TTC549 (cell line): ENCODE measurements around the gene COL26A1.

Experiments used
- FAIRE-seq: peaks from 2 replicates; lab custom pipeline; 2012; peaks lifted over from hg19 to GRCh38; lab: Jason Lieb, UNC

COL26A1 gene

DNA sequence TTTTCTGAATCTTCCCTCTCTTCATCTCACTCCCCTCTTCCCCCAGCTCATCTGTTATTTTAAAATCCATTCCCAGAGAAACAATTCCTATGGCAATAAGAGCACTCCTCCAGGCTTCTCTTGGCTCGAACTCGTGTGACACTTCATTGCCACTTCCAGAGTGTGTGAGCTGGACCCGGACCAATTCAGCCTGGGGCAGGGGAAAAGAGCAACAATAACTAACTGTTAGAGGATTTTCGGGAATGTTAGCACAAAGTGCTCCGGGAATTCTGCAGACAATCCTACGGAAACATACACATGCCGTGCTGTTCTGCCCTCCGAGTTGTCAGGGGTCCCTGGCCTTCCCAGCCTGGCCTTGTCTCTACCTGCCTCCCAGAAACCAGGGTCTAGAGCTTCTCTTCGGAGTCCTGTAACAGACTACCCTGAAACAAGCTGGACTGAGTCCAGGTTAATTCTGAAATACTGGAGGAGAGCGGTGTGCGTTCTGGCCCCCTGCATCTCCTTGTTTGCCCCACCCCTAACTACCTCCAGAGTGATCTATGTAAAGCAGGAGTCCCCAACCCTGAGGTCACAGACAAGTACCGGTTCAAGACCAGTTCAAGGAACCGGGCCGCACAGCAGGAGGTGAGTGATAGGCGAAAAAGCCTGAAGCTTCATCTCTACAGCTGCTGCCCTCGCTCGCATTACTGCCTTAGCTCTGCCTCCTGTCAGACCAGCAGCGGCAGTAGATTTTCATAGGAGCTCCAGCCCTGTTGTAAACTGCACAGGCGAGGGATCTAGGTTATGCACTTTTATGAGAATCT, 11.3 kb downstream of the COL26A1 start:
- FAIRE-seq: no peak

DNA sequence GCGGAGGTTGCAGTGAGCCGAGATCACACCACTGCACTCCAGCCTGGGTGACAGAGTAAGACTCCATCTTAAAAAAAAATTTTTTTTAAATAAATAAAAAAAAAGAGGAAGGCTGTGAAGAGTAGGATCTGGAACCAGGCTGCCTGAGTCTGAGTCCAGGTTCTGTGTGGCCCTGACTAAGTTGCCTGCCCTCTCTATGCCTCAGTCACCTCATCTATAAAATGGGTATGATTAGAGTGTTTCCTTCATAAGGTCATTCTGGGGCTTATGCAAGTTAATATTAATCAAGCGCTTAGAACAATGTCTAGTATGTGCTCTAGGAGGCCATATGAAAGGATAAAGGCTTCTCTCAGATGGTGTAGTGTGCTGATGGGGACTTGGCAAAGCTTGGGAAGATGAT, 12.3 kb downstream of the COL26A1 start:
- no peak for FAIRE-seq

DNA sequence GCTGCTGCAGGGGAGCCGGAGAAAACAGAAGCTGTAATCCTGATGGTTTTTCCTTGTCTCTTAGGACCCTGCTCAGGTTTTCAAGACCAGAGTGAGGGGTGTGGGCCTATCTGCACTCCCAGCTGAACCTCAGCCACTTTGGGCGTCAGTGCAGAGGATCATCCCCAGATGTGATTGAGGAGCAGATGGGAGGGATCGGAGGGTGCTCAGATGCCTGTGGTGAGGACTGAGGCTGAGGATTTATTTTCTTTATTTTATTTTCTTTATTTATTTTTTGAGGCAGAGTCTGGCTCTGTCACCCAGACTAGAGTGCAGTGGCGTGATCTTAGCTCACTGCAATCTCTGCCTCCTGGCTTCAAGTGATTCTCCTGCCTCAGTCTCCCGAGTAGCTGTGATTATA, 13.9 kb downstream of the COL26A1 start:
- no peak for FAIRE-seq

DNA sequence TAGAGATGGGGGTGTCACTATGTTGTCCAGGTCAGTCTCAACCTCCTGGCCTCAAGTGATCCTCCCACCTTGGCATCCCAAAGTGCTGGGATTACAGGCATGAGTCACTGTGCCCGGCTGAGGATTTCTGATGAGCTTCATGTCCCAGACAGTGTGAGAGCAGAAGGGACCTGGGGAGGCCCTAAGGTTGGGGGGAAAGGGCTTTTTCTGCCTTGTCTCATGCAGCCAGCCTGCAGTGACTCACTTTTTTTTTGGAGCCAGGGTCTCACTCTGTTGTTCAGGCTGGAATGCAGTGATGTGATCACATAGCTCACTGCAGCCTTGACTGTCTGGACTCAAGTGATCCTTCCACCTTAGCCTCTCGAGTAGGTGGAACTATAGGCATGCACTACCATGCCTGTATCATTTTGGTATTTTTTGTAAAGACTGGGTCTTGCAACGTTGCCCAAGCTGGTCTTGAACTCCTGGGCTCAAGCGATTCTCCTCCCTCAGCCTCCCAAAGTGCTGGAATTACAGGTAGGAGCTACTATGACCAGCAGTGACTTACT, 14.6 kb downstream of the COL26A1 start:
- FAIRE-seq: no peak

DNA sequence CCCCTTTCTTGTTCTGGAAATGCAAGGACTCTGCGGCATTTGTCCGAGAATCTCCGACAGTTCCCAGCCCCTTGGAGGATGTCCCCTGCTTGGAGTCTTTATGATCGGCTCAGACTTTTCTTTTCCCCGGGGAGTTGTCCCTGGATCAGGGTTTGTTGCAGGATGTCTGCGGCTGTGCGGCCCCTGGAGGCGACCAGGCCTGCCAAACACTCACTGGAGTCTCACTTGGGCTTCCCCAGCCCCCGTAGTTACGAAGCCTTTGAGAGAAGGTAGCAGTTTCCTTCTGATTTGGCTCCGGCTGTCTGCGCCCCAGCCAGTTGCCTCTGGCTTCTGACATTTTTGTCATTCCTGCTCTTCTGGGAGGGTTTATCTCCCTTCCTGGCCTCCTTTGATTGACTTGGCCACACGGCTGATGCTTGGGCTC, 16.1 kb downstream of the COL26A1 start:
- no peak for FAIRE-seq

DNA sequence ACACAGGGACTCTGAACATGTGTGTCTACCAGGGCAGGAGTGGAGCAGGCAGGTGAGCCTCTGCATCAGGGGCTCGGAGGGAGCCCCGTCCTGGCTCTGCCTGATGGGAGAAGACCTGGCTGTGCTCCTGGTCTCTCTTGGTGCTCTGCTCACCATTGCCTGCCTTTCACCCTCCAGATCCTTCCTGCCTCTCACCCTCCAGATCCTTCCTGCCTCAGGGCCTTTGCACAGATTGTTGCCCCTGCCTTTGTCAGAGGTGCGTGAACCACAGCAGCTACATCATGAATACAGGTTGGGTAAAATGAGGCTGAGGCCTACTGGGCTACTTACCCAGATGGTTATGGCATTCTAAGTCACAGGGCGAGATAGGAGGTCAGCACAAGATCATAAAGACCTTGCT, 16.6 kb downstream of the COL26A1 start:
- FAIRE-seq: no peak

DNA sequence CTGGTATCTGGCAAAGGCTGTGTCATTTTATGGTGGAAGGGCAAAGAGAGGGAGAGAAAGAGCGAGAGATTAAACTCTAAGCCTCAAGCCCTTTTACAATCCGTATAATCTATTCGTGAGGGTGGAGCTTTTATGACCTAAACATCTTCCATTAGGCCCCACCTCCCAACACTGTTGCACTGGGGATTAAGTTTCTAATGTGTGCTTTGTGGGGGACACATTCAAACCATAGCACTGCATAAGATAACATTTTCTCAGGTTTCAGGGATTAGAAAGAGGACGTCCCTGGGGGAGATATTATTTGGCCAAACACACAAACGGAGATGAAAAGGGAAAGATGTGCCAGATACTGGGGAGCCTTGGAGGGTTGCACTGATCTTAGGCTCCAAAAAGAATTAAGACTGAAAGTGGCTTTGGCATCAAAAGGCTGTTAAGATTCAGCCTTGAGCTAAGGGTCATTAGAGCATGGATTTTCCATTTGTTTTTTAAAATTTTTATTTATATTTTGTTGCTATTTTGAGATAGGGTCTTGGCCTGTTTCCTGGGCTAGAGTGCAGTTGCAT, 19.0 kb downstream of the COL26A1 start:
- no peak for FAIRE-seq

DNA sequence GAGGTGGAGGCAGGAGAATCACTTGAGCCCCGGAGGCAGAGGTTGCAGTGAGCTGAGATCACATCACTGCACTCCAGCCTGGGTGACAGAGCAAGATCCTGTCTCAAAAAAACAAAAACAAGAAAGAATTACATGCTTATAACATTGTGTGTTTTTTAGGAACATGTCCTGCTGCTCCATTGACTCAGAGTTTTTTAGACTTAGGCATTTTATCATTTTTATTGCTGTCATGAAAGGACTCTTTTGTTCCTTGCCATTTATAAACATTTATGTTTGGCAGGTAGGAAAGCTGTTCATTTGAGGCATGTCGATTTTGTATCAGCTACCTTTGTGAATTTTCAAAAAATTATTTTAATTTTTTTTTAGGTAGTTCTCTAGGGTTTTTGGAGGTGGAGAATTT, 20.3 kb downstream of the COL26A1 start:
- no peak for FAIRE-seq

DNA sequence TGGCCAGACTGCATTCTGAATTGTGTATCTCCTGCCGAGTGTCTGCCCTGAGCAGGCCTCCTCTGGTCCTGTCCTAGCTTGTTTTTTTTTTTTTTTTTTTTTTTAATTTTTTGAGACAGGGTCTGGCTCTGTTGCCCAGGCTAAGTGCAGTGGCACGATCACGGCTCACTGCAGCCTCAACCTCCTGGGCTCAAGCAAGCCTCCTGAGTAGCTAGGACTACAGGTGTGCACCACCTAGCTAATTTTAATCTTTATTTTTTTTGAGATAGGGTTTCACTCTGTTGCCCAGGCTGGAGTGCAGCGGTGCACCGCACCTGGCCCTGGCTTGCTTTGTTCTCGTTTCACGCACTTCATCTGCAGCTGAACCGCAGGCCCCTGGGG, 23.5 kb downstream of the COL26A1 start:
- no peak for FAIRE-seq

DNA sequence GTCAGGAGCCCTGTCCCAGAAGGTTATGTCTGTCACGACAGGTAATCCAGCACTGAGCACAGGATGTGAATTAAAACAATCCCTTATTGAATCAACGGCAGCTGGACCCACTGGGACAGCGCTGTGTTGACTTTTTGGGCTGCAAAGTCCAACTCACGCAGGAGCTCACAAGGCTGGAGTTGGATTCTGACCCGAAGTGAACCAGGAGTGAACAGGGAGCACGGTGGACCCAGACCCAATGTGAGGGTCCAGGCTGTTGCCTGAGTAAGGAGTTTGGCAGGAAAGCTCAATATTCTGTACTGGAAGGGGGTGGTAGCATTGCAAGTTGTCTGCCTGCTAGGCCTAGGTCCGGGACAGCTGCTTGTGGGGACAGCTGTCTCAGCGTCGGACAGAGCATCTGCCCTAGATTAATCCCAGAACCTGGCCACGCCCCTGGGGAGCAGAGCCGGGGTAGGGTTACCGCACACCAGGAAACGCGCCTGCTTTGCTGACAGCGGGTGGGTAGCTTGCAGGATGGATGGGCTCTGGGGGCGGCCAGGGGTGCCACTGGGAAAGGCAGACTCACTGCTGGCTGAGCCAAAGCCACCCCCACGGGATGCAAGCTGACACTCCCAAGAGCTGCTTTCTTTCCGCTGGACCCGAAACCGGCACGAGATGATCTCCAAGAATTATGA, 24.0 kb downstream of the COL26A1 start:
- FAIRE-seq: no peak

DNA sequence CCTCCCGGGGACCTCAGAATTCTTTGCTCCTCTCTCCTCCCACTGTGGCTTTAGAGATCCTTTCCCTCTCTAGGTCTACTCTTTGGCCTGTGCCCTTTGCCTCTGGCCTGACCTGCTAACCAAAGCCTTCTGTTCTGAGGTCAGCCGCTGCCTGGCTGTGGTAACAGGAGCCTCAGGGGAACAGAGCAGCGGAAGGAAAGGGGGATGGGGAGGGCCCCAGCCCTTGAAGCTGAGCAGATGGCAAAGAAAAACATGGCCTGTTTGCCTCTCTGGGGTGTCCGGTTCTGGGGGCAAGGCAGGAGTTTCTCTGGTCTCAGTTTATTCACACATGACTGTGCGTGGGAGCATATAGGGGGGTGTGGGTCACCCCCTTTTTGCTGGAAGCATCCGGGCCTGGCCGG, 28.2 kb downstream of the COL26A1 start:
- no peak for FAIRE-seq

DNA sequence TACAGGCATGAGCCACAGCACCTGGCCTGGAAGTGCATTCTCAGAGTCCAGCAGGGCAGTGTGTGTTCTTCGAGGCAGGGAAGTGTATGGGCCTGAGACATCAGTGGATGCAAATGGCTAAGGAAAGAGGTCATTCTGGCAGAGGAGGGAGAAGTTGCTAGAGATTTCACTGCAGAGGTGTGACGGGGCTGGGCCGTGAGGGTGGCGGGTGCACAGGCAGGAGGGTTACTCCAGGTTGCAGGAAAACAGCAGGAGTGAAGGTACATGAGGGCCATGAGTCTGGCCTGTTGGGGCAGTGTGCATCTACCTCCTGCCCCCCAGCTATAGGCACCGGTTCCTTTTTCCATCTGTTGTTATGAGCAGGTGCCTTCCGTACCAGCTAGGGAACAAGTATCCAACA, 29.3 kb downstream of the COL26A1 start:
- FAIRE-seq: no peak

DNA sequence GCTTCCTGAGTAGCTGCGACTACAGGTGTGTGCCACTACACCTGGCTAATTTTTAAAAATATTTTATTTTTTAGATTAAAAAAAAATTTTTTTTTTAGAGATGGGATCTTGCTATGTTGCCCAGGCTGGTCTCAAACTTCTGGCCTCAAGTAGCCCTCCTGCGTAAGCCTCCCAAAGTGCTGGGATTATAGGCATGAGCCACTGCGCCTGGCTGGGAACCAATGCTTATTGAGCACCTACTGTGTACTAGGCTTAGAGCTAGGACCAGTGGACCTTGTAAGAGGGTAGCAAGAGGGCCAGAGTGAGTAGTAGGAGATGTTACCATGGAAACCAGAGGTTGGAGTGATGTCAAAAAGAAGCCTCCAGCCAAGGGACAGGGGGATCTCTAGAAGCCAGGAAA, 31.2 kb downstream of the COL26A1 start:
- FAIRE-seq: no peak

DNA sequence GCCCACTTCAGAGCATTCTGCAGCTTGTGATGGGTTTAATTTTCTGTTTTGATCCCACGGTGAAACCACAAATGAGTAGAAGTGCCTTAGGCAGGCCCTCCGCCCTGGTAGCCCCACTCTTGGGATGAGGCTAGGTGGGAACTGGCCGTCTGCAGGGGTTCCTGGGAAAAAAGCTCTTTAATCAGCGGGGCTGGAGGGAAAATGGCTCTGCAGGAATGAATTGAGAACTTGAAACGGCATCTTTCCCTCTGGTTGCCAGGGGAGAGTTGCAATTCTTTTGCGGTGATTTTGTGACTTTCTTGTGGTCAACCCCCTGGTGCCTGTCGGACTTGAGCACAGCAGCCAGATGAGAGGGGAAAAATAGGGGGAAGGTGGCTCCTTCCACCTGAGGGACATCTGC, 32.7 kb downstream of the COL26A1 start:
- no peak for FAIRE-seq

DNA sequence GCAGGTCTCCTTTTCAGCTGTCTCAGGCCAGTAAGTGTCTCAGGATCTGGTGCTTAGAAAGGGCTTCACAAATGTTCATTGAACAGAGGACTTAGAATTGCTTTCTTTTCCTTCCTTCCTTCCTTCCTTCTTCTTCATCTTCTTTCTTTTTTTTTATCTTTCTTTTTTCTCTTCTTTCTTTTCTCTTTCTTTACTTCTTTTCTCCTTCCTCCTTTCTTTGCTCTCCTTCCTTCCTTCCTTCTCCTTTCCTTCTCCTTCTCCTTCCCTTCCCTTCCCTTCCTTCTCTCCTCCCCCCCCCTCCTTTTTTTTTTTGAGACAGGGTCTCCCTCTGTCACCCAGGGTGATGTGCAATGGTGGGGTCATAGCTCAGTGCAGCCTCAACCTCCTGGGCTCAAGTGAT, 34.6 kb downstream of the COL26A1 start:
- FAIRE-seq: no peak

DNA sequence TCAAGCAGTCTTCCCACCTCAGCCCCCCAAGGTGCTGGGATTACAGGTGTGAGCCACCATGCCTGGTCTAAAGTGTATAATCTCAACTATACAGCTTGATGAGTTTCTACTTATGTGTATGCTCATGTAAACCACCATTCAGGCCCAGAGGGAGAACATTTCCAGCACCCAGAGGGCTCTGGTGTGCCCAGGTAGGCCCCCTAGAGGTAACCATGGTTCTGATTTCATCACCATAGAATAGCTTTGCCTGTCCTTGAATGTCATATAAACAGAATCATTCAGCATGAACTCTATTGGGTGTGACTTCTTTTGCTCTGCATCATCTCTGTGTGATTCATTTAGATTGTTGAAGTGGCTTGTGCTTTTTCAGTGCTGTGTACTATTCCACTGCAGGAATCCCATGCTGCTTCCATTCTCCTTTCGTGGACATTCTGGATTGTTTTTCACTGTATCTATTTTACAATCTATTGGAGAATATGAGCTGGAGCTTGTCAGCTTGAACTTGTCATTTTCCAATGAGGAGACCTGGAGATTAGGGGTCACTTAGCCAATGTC, 35.2 kb downstream of the COL26A1 start:
- no peak for FAIRE-seq

DNA sequence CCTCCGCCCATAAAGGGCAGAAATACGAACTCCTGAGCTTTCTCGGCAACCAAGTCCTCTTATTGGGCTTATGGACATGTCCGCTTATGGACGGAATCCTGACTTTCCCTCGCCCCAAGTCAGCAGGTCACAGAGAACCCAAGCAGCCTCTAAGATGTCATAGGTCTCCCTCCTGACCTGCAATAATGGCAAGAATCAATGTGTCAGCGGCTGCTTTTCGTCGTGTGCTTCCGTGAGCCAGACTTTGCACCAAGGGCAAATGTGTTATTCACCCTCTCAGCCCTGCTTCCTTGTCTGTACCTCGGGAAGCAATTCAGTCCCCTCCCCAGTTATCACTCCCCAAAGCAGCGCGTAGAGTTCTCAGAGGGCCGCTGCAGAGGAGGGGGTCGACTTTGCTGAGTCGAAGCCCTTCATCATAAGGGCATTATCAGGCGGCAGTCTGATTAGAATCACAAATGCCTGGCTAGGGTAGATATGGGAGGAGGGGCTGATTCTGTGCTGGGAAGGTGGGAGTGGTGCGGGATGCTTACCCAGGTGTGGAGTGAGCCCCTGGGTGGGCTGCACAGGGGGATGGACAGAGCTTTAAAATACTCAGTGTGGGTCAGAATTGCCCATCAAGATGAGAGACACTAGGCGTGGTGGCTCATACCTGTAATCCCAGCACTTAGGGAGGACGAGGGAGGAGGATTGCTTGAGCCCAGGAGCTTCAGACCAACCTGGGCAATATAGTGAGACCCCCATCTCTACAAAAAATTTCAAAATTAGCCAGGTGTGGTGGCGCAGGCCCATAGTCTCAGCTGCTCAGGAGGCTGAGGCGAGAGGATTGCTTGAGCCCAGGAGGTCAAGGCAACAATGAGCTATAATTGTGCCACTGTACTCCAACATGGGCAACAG, 36.0 kb downstream of the COL26A1 start:
- no peak for FAIRE-seq

DNA sequence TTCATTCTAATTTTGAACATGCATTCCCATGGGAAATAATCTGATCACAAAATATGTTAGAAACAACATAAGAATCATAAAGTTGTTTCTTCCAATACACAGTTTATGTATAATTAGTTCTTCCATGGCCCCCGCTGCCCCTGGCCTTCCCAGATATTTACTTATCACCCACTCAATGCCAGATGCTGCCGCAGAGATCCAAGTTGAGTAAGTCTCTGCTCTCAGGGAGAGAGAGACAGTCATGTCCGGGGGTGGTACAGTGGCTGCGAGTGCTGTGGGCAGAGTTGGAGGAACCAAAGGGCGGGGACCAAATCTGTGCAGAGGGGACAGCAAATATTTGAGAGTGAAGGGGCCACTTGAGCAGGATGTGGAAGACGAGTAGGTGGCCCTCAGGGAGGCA, 37.1 kb downstream of the COL26A1 start:
- FAIRE-seq: no peak

DNA sequence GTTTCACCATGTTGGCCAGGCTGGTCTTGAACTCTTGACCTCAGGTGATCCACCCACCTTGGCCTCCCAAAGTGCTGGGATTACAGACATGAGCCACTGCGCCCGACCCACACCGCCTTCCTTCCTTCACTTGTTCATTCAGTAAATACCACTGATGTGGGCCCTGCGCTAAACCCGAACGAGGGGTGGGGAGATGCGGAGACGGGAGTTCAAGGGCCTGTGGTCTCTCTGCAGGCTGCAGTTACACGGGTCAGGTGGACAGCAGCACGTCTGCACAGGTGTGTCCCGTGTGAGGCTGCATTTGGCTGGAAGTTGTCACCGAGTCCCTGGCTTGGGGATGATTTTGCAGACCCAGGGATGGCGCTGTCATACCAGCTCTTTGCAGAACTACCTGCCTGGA, 38.1 kb downstream of the COL26A1 start:
- FAIRE-seq: no peak

DNA sequence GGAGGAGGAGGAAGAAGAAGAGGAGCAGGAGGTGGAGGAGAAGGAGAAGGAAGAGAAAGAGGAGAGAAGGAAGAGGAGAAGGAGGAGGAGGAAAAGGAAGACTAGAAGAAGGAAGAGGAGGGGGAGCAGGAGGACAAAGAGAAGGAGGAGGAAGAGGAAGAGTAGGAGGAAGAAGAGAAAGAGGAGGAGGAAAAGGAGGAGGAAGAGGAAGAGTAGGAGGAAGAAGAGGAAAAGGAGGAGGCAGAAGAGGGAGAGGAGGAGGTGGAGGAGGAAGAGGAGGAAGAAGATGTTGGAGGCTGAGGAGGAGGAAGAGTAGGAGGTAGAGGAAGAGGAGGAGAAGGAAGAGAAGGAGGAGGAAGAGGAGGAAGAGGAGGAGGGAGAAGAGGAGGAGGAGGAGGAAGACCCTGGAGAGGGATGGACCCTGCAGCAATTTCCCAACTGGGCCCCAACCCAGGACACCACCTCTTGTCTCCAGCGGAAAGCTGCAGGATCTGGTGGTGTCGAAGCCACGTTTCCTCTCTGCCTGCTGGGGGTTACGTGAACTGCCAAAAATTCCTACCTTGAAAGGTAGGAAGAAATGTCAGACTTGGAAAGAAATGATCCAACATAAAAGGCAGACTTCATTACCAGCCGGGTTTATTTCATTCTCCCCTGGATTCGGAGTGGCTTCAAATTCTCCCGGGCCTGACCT, 38.9 kb downstream of the COL26A1 start:
- no peak for FAIRE-seq

DNA sequence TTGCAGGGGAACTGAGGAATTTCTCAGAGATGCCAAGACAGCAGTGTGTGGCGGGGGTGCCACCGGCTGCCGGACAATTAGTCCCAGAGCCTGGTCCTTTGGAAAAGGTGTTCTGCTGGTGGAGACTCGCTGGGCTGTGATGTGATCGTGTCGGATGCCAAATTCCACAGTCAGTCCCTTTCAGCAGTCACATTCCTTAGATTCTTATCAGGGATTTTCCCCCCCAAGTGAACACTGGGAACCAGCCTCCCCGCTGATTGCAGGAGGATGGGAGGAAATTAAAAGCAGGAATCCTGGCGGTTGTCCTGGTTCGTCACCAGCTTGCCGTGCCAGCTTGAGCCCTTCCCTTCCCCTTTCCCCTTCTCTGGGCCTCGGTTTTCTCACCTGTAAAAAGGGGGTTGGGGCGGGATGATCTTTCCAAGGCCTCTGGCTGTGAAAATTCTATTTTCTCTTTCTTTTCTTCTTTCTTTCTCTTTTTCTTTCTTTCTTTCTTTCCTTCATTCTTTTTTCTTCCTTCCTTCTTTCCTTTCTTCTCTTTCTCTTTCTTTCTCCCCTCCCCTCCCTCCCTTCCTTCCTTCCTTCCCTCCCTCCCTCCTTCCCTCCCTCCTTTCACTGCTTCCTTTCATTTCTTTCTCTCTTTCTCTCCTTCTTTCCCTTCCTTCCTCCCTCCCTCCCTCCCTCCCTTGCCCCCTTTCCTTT, 39.6 kb downstream of the COL26A1 start:
- FAIRE-seq: no peak
